HAP-1 (cell line): ENCODE measurements around the gene SPTBN5.

Experiments used
- DNase-seq, 2 experiments: peaks; one replicate each; pipeline ENCODE4 v3.0.0-alpha.2; 2016 to 2020; ENCODE audit warnings: low spot score in 2 of 2
- H3K27me3 ChIP-seq: fragments of 250-450 bp; sonication (Bioruptor Pico); 2 replicates; pipeline ENCODE4 v1.5.1; 2020; ENCODE audit warnings: low read depth, mild to moderate bottlenecking, moderate library complexity
- H3K36me3 ChIP-seq: fragments of 250-450 bp; sonication (Bioruptor Pico); replicated peaks from 2 replicates; pipeline ENCODE4 v1.5.1; 2020; ENCODE audit warnings: mild to moderate bottlenecking
- H3K4me1 ChIP-seq: fragments of 250-450 bp; sonication (Bioruptor Pico); 2 replicates; pipeline ENCODE4 v1.5.1; 2020; ENCODE audit warnings: mild to moderate bottlenecking
- H3K4me3 ChIP-seq: fragments of 250-450 bp; sonication (Bioruptor Pico); 2 replicates; pipeline ENCODE4 v1.5.1; 2020; ENCODE audit warnings: mild to moderate bottlenecking, moderate library complexity
- H3K9me3 ChIP-seq: fragments of 250-450 bp; sonication (Bioruptor Pico); 2 replicates; pipeline ENCODE4 v1.5.1; 2020; ENCODE audit warnings: mild to moderate bottlenecking, moderate library complexity
- in situ Hi-C: fragments of 300-500 bp; cut with MboI; formaldehyde crosslinking; loops from 3 replicates; pipeline ENCODE4 v1.14.3; 2020; ENCODE audit warnings: low sequenced_read_pairs, inconsistent platforms, mixed read lengths

The SPTBN5 gene

GRCh38 chr15:41891946-41892345, 1.9 kb downstream of the SPTBN5 start:
- Histone ChIP-seq H3K36me3 (no peaks in the 10 kb centered on the region), H3K9me3 (no peaks in the 10 kb centered on the region), H3K27me3 (no peaks in the 10 kb centered on the region), H3K4me1 (no peaks in the 10 kb centered on the region), H3K4me3 (no peak overlapping the region)
- DNase-seq, result no peak
- in situ Hi-C loops, result no loop called here

DNA sequence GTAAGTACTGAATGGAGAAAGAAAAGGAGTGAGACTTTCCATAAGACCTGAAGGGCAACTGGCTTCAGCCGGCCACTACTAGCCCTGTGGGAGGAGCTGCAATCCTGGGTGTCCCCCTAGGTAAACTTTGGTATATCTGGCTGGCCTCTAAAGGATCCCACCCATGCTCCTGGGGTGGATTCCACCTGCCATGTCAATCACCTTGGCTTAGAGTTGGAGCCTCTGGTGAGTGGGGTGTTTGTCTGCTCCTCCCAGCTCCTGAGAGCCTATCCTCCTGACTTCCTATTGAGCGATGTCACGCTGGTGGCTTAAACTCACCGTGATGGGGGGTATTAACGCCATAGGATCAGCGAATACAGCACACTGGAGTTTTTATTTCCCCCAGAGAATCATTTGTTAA, 2.6 kb downstream of the SPTBN5 start:
- no peaks in the 10 kb centered on the region for H3K4me1 ChIP-seq

DNA sequence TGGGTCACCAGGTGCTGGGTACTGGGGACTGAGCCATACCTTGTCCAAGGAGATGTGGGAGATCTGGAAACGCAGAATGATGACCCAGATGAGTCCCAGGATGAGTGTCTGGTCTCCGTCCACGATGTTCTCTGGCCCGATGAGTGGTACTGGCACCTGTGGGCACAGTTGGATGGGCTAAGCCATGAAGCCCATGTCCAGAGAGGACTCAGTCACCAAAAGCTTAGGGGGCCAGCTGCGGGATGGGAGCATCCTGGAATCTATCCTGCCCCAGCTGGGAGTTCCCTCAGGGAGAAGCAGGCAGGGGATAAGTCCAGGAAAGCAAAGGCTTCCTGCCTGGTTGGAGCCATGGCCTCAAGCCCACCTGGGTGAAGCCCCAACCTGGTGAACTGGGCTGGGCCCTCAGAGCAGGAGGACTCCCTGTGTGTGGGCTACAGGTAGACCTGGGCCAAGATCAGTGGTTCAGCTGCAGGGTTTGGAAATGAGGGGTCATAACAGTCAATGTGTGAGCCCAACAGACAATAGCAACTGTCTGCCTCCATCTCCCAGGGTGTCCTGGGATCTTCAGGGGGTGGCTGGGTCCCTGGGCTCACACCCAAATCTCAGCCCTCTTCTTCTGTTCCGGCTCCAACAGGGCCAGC, 3.7 kb downstream of the SPTBN5 start:
- H3K36me3 ChIP-seq, result no peaks in the 10 kb centered on the region
- in situ Hi-C loops, result no loop called here
- H3K9me3 ChIP-seq, result no peaks in the 10 kb centered on the region
- no peaks in the 10 kb centered on the region for H3K4me1 ChIP-seq
- H3K27me3 ChIP-seq, result no peaks in the 10 kb centered on the region
- no peak overlapping the region for H3K4me3 ChIP-seq
- DNase-seq, result no peak

More for the DNA sequence above, 2.6 kb downstream of the SPTBN5 start:
- H3K36me3 ChIP-seq, result no peaks in the 10 kb centered on the region
- in situ Hi-C loops, result no loop called here
- no peaks in the 10 kb centered on the region for H3K27me3 ChIP-seq
- H3K4me3 ChIP-seq, result no peak overlapping the region
- no peaks in the 10 kb centered on the region for H3K9me3 ChIP-seq
- DNase-seq, result no peak

GRCh38 chr15:41888662-41889253, 5.1 kb downstream of the SPTBN5 start:
- no peak for DNase-seq
- no peak overlapping the region for H3K4me3 ChIP-seq
- in situ Hi-C loops, result no loop called here

GRCh38 chr15:41887893-41888292, 6.0 kb downstream of the SPTBN5 start:
- in situ Hi-C loops, result no loop called here

More at GRCh38 chr15:41888662-41889253, 5.1 kb downstream of the SPTBN5 start:
- Histone ChIP-seq H3K4me1 (no peaks in the 10 kb centered on the region), H3K9me3 (no peaks in the 10 kb centered on the region), H3K36me3 (no peaks in the 10 kb centered on the region), H3K27me3 (no peaks in the 10 kb centered on the region)

GRCh38 chr15:41887161-41887560, 6.7 kb downstream of the SPTBN5 start:
- Histone ChIP-seq H3K36me3 (no peaks in the 10 kb centered on the region), H3K4me1 (no peaks in the 10 kb centered on the region), H3K4me3 (no peak overlapping the region), H3K27me3 (no peaks in the 10 kb centered on the region), H3K9me3 (no peaks in the 10 kb centered on the region)
- DNase-seq, result no peak
- in situ Hi-C loops, result no loop called here

More at GRCh38 chr15:41887893-41888292, 6.0 kb downstream of the SPTBN5 start:
- no peak for DNase-seq
- Histone ChIP-seq H3K4me1 (no peaks in the 10 kb centered on the region), H3K9me3 (no peaks in the 10 kb centered on the region), H3K4me3 (no peak overlapping the region), H3K36me3 (no peaks in the 10 kb centered on the region), H3K27me3 (no peaks in the 10 kb centered on the region)

DNA sequence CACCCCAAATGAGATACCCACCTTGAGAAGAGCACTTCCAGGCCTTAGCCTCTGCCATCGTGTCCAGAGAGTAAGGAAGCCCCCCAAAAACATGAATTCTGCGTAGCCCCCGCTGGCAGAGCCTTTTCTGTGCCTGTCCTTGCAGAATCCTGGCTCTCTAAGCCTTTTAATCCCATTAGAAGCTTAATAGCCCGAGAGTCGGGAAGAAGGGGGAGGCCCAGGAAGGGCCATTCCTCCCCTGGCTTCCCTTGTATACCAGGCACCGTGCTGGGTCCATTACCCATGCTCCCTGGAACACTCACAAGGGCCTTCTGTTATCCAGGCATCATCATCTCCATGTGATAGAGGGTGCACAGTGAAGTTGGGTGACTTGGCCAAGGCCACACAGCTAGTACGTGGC, 7.1 kb downstream of the SPTBN5 start:
- no peak for DNase-seq
- in situ Hi-C loops, result no loop called here
- H3K27me3 ChIP-seq, result no peaks in the 10 kb centered on the region

GRCh38 chr15:41885841-41886240, 8.0 kb downstream of the SPTBN5 start:
- Histone ChIP-seq H3K4me3 (no peak overlapping the region), H3K27me3 (no peaks in the 10 kb centered on the region), H3K4me1 (no peaks in the 10 kb centered on the region), H3K9me3 (no peaks in the 10 kb centered on the region), H3K36me3 (no peaks in the 10 kb centered on the region)
- in situ Hi-C loops, result no loop called here
- no peak for DNase-seq

More for the DNA sequence above, 7.1 kb downstream of the SPTBN5 start:
- H3K9me3 ChIP-seq, result no peaks in the 10 kb centered on the region
- no peak overlapping the region for H3K4me3 ChIP-seq
- no peaks in the 10 kb centered on the region for H3K4me1 ChIP-seq
- no peaks in the 10 kb centered on the region for H3K36me3 ChIP-seq

GRCh38 chr15:41885321-41885720, 8.5 kb downstream of the SPTBN5 start:
- in situ Hi-C loops, result no loop called here
- H3K4me1 ChIP-seq, result no peaks in the 10 kb centered on the region

DNA sequence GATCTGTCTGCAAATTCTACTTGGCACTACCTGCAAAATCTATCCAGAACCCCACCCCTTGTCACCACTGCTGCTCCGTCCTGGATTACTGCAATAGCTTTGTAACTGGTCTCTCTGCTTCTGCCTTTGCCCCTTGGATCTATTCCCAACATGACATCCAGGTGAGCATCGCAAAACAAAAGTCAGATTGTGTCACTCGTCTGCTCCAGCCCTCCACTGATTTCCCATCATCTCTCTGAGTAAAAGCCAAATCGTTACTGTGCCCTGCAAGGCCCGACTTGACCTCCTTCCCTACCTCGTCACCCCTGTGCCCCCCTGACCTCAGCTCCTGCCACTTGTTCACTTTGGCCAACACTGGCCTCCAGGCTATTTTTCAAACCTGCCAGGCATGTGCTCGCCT, 9.4 kb downstream of the SPTBN5 start:
- H3K4me1 ChIP-seq, result no peaks in the 10 kb centered on the region
- no peaks in the 10 kb centered on the region for H3K27me3 ChIP-seq
- no peaks in the 10 kb centered on the region for H3K36me3 ChIP-seq
- no peaks in the 10 kb centered on the region for H3K9me3 ChIP-seq
- in situ Hi-C loops, result no loop called here
- H3K4me3 ChIP-seq, result no peak overlapping the region
- DNase-seq, result no peak

More at GRCh38 chr15:41885321-41885720, 8.5 kb downstream of the SPTBN5 start:
- Histone ChIP-seq H3K4me3 (no peak overlapping the region), H3K36me3 (no peaks in the 10 kb centered on the region), H3K27me3 (no peaks in the 10 kb centered on the region), H3K9me3 (no peaks in the 10 kb centered on the region)
- DNase-seq, result no peak

GRCh38 chr15:41883484-41883825, 10.4 kb downstream of the SPTBN5 start:
- Histone ChIP-seq H3K27me3 (no peaks in the 10 kb centered on the region), H3K4me1 (no peaks in the 10 kb centered on the region), H3K36me3 (no peaks in the 10 kb centered on the region), H3K9me3 (no peaks in the 10 kb centered on the region), H3K4me3 (no peak overlapping the region)
- in situ Hi-C loops, result no loop called here
- DNase-seq, result no peak

DNA sequence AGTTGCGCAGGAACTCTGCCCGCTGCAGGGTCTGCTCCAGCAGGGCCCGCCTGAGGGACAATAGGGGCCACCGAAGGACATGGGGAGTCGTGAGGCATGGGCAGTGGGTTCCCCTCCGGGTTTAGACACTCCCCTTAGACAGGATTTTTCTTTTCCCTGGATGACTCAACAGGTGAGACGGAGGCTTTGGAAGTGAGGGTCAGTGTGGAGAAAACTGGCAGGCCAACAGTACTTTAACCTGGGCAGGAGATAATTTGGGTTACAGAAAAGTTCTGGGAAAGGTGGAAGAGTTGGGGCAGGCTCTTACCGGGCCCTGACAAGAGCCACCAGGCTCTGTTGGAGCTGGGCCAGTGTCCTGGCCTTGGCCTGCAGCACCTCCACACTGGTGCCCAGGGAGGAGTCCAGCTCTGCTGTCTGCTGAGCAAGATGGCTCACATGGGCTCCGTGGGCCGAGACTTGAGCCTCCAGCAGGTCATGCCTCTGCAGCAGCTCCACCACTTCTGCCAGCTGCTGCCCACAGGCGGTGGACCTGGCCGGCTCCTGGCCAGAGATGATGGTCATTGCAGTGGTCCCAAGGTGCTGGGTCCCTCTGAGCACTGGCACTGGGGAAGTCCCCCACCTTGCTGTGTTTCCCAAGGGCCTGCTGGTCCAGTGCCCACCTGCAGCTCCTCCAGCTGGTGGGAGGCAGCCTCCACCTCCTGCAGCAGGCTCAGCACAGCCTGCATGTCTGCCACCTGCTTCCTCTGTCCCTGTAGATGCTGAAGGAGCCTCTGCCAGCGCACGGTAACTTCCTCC, 11.0 kb downstream of the SPTBN5 start:
- no peaks in the 10 kb centered on the region for H3K27me3 ChIP-seq
- H3K4me1 ChIP-seq, result no peaks in the 10 kb centered on the region
- H3K4me3 ChIP-seq, result no peak overlapping the region
- H3K36me3 ChIP-seq, result no peaks in the 10 kb centered on the region
- no peaks in the 10 kb centered on the region for H3K9me3 ChIP-seq
- no peak for DNase-seq
- in situ Hi-C loops, result no loop called here

DNA sequence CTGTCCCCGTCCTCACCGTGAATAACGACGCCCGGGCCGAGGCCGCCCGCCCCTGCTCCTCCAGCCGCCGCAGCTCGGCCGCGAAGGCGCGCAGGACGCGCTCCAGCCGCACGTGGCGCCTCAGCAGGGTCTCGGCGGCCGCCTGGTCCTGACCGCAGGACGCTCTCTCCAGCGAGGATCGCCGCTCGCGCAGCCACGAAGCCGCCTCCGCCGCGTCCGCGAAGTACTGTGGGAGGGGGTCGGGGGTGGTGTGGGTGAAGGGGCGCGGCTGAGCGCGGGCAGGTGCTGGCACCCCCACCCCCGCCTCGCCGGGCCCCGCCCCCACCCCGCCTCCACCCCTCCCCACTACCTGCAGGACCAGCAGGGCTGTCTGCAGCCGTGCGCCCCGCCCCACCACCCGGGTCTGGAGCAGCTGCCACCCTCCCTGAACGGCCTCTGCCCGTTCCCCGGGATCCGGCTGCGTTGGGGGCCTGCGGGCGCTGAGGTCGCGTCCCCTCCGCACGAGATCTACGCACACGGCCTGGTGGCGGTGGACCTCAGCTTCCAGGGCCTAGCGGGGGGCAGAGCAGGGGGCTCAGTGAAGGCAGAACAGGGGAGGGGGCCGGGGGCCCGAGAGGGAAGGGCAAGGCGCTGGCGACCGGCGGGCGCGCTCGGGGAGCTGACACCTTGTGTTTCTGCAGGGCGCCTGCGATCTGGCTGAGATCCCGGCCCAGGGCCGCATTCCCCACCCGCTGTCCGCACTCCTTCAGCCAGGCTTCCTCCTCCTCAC, 11.7 kb downstream of the SPTBN5 start:
- in situ Hi-C loops, result no loop called here
- no peaks in the 10 kb centered on the region for H3K9me3 ChIP-seq

GRCh38 chr15:41881550-41881919, 12.3 kb downstream of the SPTBN5 start:
- Histone ChIP-seq H3K36me3 (no peaks in the 10 kb centered on the region), H3K4me3 (no peak overlapping the region), H3K27me3 (no peaks in the 10 kb centered on the region), H3K9me3 (no peaks in the 10 kb centered on the region), H3K4me1 (no peaks in the 10 kb centered on the region)
- no peak for DNase-seq
- in situ Hi-C loops, result no loop called here

More for the DNA sequence above, 11.7 kb downstream of the SPTBN5 start:
- DNase-seq, result no peak
- H3K4me3 ChIP-seq, result no peak overlapping the region
- H3K36me3 ChIP-seq, result no peaks in the 10 kb centered on the region
- H3K27me3 ChIP-seq, result no peaks in the 10 kb centered on the region
- no peaks in the 10 kb centered on the region for H3K4me1 ChIP-seq
